Endodermal cell (in vitro differentiated cells): ENCODE measurements around the gene INVS. TPM values are rescaled to one million over a fixed set of nuclear protein-coding genes. Genes with fewer than 3 reads are reported as not detected.
A peak's percentile ranks its signal among the peaks of the same experiment; 100 is the strongest.

Experiments used
- DNase-seq: peaks from one replicate; pipeline ENCODE4 v3.0.0-alpha.2; 2017
- H3K27ac ChIP-seq: 2 replicates; pipeline ENCODE4 v1.5.1; 2013; ENCODE audit warnings: mild to moderate bottlenecking, low read depth, low read length, moderate library complexity
- H3K27me3 ChIP-seq: 2 replicates; pipeline ENCODE4 v1.6.1; 2013; ENCODE audit warnings: mild to moderate bottlenecking, low read length, moderate library complexity; ENCODE audit not compliant: insufficient read depth, control insufficient read depth, poor library complexity, severe bottlenecking
- H3K36me3 ChIP-seq: 2 replicates; pipeline ENCODE4 v1.7.0; 2013; ENCODE audit warnings: mild to moderate bottlenecking, low read length, moderate library complexity; ENCODE audit not compliant: control insufficient read depth, insufficient read depth
- H3K4me1 ChIP-seq: one replicate; pipeline ENCODE4 v1.7.0; 2013; ENCODE audit warnings: low read length; ENCODE audit not compliant: control insufficient read depth, insufficient read depth
- H3K4me3 ChIP-seq: 2 replicates; pipeline ENCODE4 v1.5.1; 2013; ENCODE audit warnings: mild to moderate bottlenecking, low read length, moderate library complexity
- H3K9ac ChIP-seq: 2 replicates; pipeline ENCODE4 v1.6.1; 2013; ENCODE audit warnings: mild to moderate bottlenecking, low read length, moderate library complexity; ENCODE audit not compliant: poor library complexity, severe bottlenecking; ENCODE audit errors: extremely low read depth
- H3K9me3 ChIP-seq: 2 replicates; pipeline ENCODE4 v1.6.1; 2013; ENCODE audit warnings: mild to moderate bottlenecking, low read length, moderate library complexity; ENCODE audit not compliant: control insufficient read depth
- H3K27ac Mint-ChIP-seq: 2 replicates; pipeline ENCODE4 v1.8.0; 2020; ENCODE audit warnings: mixed read lengths
- H3K27me3 Mint-ChIP-seq: 2 replicates; pipeline ENCODE4 v1.8.0; 2021; ENCODE audit warnings: mild to moderate bottlenecking, mixed read lengths; ENCODE audit not compliant: insufficient read depth
- H3K36me3 Mint-ChIP-seq: 2 replicates; pipeline ENCODE4 v1.8.0; 2020; ENCODE audit warnings: low read depth, mixed read lengths
- H3K4me1 Mint-ChIP-seq: 2 replicates; pipeline ENCODE4 v1.8.0; 2020; ENCODE audit warnings: mixed read lengths
- H3K4me3 Mint-ChIP-seq: 2 replicates; pipeline ENCODE4 v1.8.0; 2020; ENCODE audit warnings: mild to moderate bottlenecking, moderate library complexity, mixed read lengths
- H3K9me3 Mint-ChIP-seq: 2 replicates; pipeline ENCODE4 v1.8.0; 2020; ENCODE audit warnings: mild to moderate bottlenecking, mixed read lengths
- WGBS, 2 experiments: methylation state at CpG; one replicate each; pipeline versions ENCODE4 v1.1.5 to v1.1.7; 2013; ENCODE audit warnings: missing lambda C conversion rate in 2 of 2, mixed read lengths in 1 of 2; ENCODE audit not compliant: insufficient coverage in 1 of 2, insufficient read length in 1 of 2; 5-methylcytosine and 5-hydroxymethylcytosine counted together
- total RNA-seq, 2 donors: library from RNA; stranded (reverse); fragmentation: NEBNext Ultra II Directional in 1 of 2; extraction: Animal tissue kit (Norgen Biotek cat#: 25700) in 1 of 2; gene quantifications; 2 replicates in 1 of 2; 3 replicates in 1 of 2; pipeline ENCODE4 v1.2.1, GENCODE V29; 2021
- TF ChIP-seq, protein P1 (sequence below): fragments of 200-600 bp; sonication (generic); conservative IDR thresholded peaks from 2 replicates; pipeline ENCODE4 v1.5.0; 2021; ENCODE audit warnings: antibody characterized with exemption, mild to moderate bottlenecking

Gene INVS
- total RNA-seq, 2 donors from 2014 or later: 22.8 to 26.6 TPM

DNA sequence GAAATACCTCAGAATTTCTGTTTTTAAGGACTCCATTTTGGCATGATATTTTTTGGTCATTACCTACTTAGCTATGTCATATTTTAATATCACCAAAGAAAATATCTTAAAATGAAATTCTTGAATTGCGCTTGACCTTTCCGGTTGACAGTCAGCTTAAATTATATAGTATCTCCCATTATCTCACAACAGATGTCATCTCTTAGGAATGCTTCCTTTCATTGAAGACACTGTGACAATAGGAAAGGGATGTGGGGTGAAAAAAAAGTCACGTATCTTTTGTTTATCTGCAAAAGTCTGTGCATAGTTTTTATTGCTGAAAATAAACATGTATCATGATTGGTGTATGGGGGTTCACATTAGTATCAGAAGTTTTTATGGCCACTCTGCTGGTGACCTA lies 105.8 kb downstream of the INVS start:
- peaks cover 7% of the 10 kb centered on the region for H3K4me1 Mint-ChIP-seq
- H3K4me3 ChIP-seq: no peak overlapping the region
- H3K27me3 Mint-ChIP-seq: no peaks in the 10 kb centered on the region
- H3K36me3 ChIP-seq: no peaks in the 10 kb centered on the region
- TF ChIP-seq, protein P1, sequence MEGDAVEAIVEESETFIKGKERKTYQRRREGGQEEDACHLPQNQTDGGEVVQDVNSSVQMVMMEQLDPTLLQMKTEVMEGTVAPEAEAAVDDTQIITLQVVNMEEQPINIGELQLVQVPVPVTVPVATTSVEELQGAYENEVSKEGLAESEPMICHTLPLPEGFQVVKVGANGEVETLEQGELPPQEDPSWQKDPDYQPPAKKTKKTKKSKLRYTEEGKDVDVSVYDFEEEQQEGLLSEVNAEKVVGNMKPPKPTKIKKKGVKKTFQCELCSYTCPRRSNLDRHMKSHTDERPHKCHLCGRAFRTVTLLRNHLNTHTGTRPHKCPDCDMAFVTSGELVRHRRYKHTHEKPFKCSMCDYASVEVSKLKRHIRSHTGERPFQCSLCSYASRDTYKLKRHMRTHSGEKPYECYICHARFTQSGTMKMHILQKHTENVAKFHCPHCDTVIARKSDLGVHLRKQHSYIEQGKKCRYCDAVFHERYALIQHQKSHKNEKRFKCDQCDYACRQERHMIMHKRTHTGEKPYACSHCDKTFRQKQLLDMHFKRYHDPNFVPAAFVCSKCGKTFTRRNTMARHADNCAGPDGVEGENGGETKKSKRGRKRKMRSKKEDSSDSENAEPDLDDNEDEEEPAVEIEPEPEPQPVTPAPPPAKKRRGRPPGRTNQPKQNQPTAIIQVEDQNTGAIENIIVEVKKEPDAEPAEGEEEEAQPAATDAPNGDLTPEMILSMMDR: no peak
- H3K27ac Mint-ChIP-seq: peak overlapping the region; percentile 63
- no peak for DNase-seq
- H3K9ac ChIP-seq: no peak overlapping the region
- H3K4me1 ChIP-seq: no peaks in the 10 kb centered on the region
- no peak overlapping the region for H3K27ac ChIP-seq
- H3K36me3 Mint-ChIP-seq: peaks cover 1% of the 10 kb centered on the region
- no peak overlapping the region for H3K4me3 Mint-ChIP-seq
- no peaks in the 10 kb centered on the region for H3K27me3 ChIP-seq
- 92% methylated on average over 3 of the region's 3 CpGs; no CpG with 5 or more reads in 1 of the 2 experiments for WGBS, 2 experiments
- H3K9me3 ChIP-seq: peaks cover under 1% of the 10 kb centered on the region
- no peaks in the 10 kb centered on the region for H3K9me3 Mint-ChIP-seq

DNA sequence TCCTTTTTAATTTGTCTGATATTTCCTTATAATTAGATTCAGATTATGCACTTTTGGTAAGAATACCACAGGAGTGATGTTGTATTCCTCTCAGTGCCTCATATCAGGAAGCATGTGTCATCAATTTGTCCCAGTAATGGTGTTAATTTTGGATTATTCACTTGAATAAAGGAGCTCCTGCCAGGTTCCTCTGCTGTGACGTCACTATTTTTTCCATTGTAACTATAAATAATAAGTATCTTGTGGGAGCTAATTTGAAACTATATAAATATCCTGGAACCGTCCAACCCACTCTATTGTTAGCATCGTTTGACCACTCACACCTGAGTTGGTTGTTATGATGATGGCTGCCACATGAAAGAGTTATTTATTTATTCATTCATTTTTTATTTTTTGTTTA lies 107.9 kb downstream of the INVS start:
- Mint-ChIP-seq H3K4me3 (no peak overlapping the region), H3K9me3 (no peaks in the 10 kb centered on the region), H3K36me3 (peaks cover 2% of the 10 kb centered on the region), H3K27ac (no peak overlapping the region), H3K27me3 (no peaks in the 10 kb centered on the region), H3K4me1 (peaks cover 12% of the 10 kb centered on the region)
- H3K27ac ChIP-seq: no peak overlapping the region
- TF ChIP-seq, protein P1: no peak
- no peaks in the 10 kb centered on the region for H3K27me3 ChIP-seq
- no peaks in the 10 kb centered on the region for H3K9me3 ChIP-seq
- no peak for DNase-seq
- no peaks in the 10 kb centered on the region for H3K36me3 ChIP-seq
- H3K4me1 ChIP-seq: no peaks in the 10 kb centered on the region
- no peak overlapping the region for H3K4me3 ChIP-seq
- 94% methylated on average over 2 of the region's 3 CpGs; no CpG with 5 or more reads in 1 of the 2 experiments for whole genome bisulfite sequencing, 2 experiments
- H3K9ac ChIP-seq: no peak overlapping the region

DNA sequence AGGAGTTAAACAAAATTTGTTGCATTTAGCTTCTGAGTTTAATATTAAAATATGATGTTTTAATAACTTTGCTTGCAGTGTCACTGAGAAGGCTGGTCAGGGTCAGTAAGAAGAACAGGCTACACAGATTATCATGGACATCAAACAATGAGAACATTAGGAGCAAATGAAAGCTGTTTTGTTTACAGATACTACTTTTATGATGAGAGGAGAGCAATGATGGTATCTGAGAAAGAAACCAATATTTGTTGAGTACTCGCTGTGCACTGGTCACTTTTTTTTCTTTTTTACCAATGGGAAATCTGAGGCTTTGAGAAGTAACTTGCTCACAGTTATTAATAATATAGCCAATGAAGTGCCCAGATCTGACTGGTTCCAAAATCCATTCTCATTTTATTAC lies 109.6 kb downstream of the INVS start:
- H3K9me3 Mint-ChIP-seq: no peaks in the 10 kb centered on the region
- H3K4me1 Mint-ChIP-seq: peaks cover 15% of the 10 kb centered on the region
- no peaks in the 10 kb centered on the region for H3K27me3 Mint-ChIP-seq
- H3K4me3 Mint-ChIP-seq: no peak overlapping the region
- H3K4me3 ChIP-seq: no peak overlapping the region
- DNase-seq: no peak
- no peak overlapping the region for H3K27ac ChIP-seq
- no peaks in the 10 kb centered on the region for H3K9me3 ChIP-seq
- H3K27ac Mint-ChIP-seq: no peak overlapping the region
- H3K9ac ChIP-seq: no peak overlapping the region
- peaks cover 2% of the 10 kb centered on the region for H3K36me3 Mint-ChIP-seq
- TF ChIP-seq, protein P1: no peak
- peaks cover 6% of the 10 kb centered on the region for H3K27me3 ChIP-seq
- peaks cover 2% of the 10 kb centered on the region for H3K4me1 ChIP-seq
- no peaks in the 10 kb centered on the region for H3K36me3 ChIP-seq
- 100% methylated on average over 1 of the region's 1 CpG for WGBS, 2 experiments
